GM18499 (cell line): ENCODE results near the gene NEO1.
"Not testable (repeated sequence)": the region's sequence is repeated elsewhere in the genome, so short reads cannot be mapped to it uniquely, and the experiment has no call there.

Experiments used
- ATAC-seq: cut with Tn5 transposase; IDR thresholded peaks from one replicate; pipeline ENCODE4 v1.9.1; 2021; ENCODE audit warnings: moderate number of reproducible peaks; ENCODE audit not compliant: insufficient read depth, unreplicated experiment

Gene NEO1

GRCh38 chr15:73296609-73297353, 244.5 kb downstream of the NEO1 start:
- no peak for ATAC-seq

- ATAC-seq: no peak
Observed at GRCh38 chr15:73298522-73299245, 246.4 kb downstream of the NEO1 start.

GRCh38 chr15:73300286-73300685, 248.0 kb downstream of the NEO1 start:
- ATAC-seq: not testable (repeated sequence)

GRCh38 chr15:73303636-73304035, 251.4 kb downstream of the NEO1 start:
- ATAC-seq: no peak

GRCh38 chr15:73305331-73306211, 253.3 kb downstream of the NEO1 start:
- ATAC-seq: no peak

- no peak for ATAC-seq
Observed at GRCh38 chr15:73308305-73308704, 256.0 kb downstream of the NEO1 start.

GRCh38 chr15:73313861-73314260, 261.6 kb downstream of the NEO1 start:
- ATAC-seq: no peak

GRCh38 chr15:73317651-73318462, 265.6 kb downstream of the NEO1 start:
- ATAC-seq: no peak

GRCh38 chr15:73318463-73319351, 266.4 kb downstream of the NEO1 start:
- ATAC-seq: no peak

GRCh38 chr15:73319460-73320245, 267.4 kb downstream of the NEO1 start:
- no peak for ATAC-seq

- no peak for ATAC-seq
Observed at GRCh38 chr15:73320619-73321180, 268.4 kb downstream of the NEO1 start.

- ATAC-seq: no peak
Observed at GRCh38 chr15:73321496-73322450, 269.5 kb downstream of the NEO1 start.

- ATAC-seq: no peak
Observed at GRCh38 chr15:73322665-73323373, 270.6 kb downstream of the NEO1 start.

- ATAC-seq: no peak
Observed at GRCh38 chr15:73323374-73323955, 271.2 kb downstream of the NEO1 start.

GRCh38 chr15:73323956-73324355, 271.7 kb downstream of the NEO1 start:
- ATAC-seq: no peak
